Aortic smooth muscle cell (primary cell): ENCODE results near the gene GH2. TPM values are rescaled to one million over a fixed set of nuclear protein-coding genes. Genes with fewer than 3 reads are reported as not detected.

Experiments used
- total RNA-seq: library from RNA; depleted of rRNA; stranded (reverse); fragments of >200 nt; gene quantifications from 2 replicates; pipeline ENCODE4 v1.2.3, GENCODE V29; 2014

The GH2 gene
- not detected in 2 replicates for total RNA-seq

DNA sequence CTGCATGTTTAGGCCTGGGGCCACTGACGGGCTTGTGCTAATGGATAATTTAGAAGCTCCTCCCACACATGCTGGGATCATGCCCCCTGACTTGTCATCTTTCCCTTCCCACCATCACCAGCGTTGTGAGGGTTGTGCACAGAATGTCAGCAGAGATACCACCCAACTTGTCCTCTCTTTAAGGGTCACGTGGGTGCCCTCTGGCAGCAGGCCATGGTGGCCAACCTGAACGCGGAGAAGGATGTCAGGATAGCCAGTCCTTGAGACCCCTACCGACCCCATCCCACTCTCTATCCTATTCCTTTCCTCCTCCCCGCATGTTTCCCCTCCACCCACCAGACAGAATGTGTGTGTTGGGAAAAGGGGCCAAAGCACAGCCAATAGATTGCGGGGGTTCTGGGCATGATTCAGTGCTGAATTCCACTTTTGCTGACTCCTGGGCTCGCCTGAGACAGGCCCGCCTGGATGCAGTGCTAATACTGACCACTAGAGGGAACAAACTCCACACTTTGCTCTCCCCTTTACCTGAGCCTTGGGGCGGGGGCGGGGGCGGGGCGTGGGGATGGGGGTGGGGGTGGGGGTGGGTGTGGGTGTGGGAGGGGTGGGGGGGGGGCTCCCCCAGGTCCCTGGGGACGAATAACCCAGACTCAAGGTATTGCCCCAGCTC lies at the start of gene GH2:
Gene GH2, minus strand, starts transcription at position 10 of the 667 bp plus-strand sequence. CDS start 143 bp downstream, outside the sequence.

DNA sequence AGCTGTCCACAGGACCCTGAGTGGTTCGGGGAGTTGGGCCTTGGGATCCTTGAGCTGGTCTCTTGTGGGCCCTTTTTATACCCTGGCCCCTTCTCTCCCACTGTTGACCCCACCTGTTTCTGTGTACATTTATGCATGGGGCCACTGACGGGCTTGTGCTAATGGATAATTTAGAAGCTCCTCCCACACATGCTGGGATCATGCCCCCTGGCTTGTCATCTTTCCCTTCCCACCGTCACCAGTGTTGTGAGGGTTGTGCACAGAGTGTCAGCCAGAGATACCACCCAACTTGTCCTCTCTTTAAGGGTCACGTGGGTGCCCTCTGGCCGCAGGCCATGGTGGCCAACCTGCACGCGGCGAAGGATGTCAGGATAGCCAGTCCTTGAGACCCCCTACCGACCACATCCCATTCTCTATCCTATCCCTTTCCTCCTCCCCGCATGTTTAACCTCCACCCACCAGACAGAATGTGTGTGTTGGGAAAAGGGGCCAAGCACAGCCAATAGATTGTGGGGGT lies 37.1 kb upstream of the GH2 start, which contains the start of gene GH1:
Gene GH1, minus strand, starts transcription at position 51 of the 517 bp plus-strand sequence. CDS start 63 bp downstream, outside the sequence.

DNA sequence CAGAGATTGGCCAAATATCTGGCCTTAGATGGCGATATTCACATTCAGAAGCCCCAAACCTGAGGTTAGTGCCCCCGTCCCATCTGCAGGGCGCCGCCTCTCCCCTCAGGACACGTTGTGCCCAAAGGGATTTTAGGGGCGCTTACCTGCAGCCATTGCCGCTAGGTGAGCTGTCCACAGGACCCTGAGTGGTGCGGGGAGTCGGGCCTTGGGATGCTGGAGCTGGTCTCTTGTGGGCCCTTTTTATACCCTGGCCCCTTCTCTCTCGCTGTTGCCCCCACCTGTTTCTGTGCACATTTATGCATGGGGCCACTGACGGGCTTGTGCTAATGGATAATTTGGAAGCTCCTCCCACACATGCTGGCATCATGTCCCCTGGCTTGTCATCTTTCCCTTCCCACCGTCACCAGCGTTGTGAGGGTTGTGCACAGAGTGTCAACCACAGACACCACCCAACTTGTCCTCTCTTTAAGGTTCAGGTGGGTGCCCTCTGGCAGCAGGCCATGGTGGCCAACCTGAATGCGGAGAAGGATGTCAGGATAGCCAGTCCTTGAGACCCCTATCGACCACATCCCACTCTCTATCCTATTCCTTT lies 29.4 kb upstream of the GH2 start, which contains the start of gene CSHL1:
Gene CSHL1, minus strand, starts transcription at position 218 of the 595 bp plus-strand sequence. Its CDS starts 62 bp downstream, at position 156.

GRCh38 chr17:63896524-63897354 lies 15.0 kb upstream of the GH2 start, which contains the start of gene CSH1:
Gene CSH1, minus strand, starts transcription at chr17:63896574. Its CDS starts 63 bp downstream, at chr17:63896511.

DNA sequence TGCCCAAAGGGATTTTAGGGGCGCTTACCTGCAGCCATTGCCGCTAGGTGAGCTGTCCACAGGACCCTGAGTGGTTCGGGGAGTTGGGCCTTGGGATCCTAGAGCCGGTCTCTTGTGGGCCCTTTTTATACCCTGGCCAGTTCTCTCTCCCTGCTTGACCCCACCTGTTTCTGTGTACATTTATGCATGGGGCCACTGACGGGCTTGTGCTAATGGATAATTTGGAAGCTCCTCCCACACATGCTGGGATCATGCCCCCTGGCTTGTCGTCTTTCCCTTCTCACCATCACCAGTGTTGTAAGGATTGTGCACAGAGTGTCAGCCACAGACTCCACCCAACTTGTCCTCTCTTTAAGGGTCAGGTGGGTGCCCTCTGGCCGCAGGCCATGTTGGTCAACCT lies 8.2 kb downstream of the GH2 start, which contains the start of gene CSH2:
Gene CSH2, minus strand, starts transcription at position 101 of the 400 bp plus-strand sequence. Its CDS starts 63 bp downstream, at position 38.

DNA sequence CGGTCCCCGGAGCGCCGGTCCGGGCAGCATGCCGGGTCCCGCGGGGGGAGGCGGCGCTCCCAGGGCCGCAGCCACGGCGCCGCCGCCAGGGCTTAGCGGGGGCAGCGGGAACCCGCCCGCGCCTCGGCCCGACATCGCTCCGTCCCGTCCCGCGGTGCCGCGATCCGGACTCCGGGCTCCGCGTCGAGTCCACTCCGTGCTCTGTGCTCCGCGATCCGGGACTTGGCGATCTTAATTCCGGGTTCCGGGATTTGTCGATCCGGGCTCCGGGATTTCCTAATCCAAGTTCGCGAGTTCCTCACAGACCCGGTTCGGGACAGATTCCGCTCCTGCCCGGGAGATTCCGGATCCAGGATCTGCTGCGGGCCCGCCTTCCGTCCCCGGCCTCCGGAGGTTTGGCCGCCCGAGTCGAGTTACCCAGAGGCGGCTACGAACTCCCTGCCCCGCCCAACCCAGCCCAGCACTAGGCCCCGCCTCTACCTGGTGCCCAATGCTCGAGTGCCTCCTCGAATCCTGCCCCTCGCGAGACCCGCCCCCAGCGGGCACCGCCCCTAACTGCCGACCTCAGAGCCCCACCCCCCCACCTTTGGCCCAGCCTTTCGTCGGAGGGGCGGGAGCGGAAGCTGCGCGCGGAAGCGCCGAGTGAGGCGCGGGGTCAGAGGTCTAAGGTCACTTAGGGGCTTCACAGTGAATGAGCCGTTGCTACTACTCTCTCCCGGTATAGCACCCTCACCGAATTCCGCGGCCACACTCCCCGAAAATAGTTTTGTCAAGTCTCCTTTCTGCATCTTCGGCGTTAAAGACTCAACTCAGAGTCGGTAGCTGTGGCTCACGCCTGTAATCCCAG lies 39.0 kb downstream of the GH2 start, which contains the start of gene SMARCD2:
Gene SMARCD2, minus strand, starts transcription at position 146 of the 847 bp plus-strand sequence. Its CDS starts 11 bp downstream, at position 135.

Other genes with a start within 250 kb of the GH2 start
- gene LIMD2, start 181.8 kb downstream of the GH2 start, total RNA-seq = 3.3 and 5.8 TPM in 2 replicates
- 19.5 and 21.1 TPM in 2 replicates for gene STRADA, start 140.1 kb downstream of the GH2 start, total RNA-seq
- gene CCDC47, start 108.3 kb downstream of the GH2 start, total RNA-seq = 76.7 and 87.7 TPM in 2 replicates
- gene DDX42, start 107.8 kb downstream of the GH2 start, total RNA-seq = 61.2 and 62.7 TPM in 2 replicates
- gene PSMC5, start 54.5 kb downstream of the GH2 start, total RNA-seq = 100 and 134 TPM in 2 replicates
- gene FTSJ3, start 54.3 kb downstream of the GH2 start, total RNA-seq = 47.4 and 65.3 TPM in 2 replicates
- 84.6 and 95.6 TPM in 2 replicates for gene SMARCD2, start 39.3 kb downstream of the GH2 start, total RNA-seq
- gene CSH2, start 8.3 kb downstream of the GH2 start, total RNA-seq = not detected in 2 replicates
- not detected in 2 replicates for gene CSH1, start 14.6 kb upstream of the GH2 start, total RNA-seq
- gene CSHL1, start 29.3 kb upstream of the GH2 start, total RNA-seq = not detected in 2 replicates
- gene GH1, start 36.9 kb upstream of the GH2 start, total RNA-seq = not detected in 2 replicates
- gene CD79B, start 50.4 kb upstream of the GH2 start, total RNA-seq = 2.1 and 2.9 TPM in 2 replicates
- 0.12 and 0.13 TPM in 2 replicates for gene SCN4A, start 91.0 kb upstream of the GH2 start, total RNA-seq
- 1.5 and 2.5 TPM in 2 replicates for gene PRR29, start 116.4 kb upstream of the GH2 start, total RNA-seq
- gene ICAM2, start 138.7 kb upstream of the GH2 start, total RNA-seq = 22.9 and 44.0 TPM in 2 replicates
- gene ERN1, start 248.2 kb upstream of the GH2 start, total RNA-seq = 7.6 and 7.9 TPM in 2 replicates